Medulla oblongata (tissue), 1 donor: ENCODE results near the gene WFIKKN1.

ENCODE experiments used
- DNase-seq: peaks from one replicate; pipeline ENCODE4 v3.0.0-alpha.2; 2015; ENCODE audit errors: extremely low spot score

The WFIKKN1 gene

DNA sequence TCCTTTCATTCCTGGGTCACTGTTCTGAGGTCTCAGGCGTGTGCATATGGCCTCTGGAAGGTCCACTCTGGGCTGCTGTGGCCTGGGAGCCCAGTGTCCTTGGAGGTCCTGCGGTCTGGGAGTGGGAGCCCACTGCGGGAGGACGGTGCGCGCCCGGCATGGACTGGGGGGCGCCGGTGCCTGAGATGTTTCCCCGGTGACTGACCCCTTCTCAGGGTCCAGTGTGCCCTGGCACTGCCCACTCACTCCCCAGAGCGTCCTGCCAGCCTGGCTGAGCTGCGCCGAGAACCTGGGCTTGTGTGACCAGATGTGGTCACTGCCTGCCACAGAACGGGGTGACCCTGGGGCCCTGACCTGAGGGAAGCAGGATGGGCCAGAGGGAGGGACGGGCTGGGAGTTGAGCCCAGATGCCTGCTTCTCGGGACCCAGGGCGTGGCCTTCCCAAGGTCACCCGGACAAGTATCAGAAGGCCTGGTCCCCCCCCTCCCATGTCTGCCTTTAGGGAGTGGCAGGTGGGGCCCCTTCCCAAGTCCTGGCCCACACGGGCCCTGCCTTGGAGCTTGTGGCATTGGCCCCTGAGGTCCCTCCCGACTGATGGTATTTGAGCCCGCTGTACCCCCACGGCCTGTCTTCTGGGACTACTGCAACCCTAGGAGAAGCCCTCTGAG lies 43.6 kb downstream of the WFIKKN1 start:
- DNase-seq, result no peak

DNA sequence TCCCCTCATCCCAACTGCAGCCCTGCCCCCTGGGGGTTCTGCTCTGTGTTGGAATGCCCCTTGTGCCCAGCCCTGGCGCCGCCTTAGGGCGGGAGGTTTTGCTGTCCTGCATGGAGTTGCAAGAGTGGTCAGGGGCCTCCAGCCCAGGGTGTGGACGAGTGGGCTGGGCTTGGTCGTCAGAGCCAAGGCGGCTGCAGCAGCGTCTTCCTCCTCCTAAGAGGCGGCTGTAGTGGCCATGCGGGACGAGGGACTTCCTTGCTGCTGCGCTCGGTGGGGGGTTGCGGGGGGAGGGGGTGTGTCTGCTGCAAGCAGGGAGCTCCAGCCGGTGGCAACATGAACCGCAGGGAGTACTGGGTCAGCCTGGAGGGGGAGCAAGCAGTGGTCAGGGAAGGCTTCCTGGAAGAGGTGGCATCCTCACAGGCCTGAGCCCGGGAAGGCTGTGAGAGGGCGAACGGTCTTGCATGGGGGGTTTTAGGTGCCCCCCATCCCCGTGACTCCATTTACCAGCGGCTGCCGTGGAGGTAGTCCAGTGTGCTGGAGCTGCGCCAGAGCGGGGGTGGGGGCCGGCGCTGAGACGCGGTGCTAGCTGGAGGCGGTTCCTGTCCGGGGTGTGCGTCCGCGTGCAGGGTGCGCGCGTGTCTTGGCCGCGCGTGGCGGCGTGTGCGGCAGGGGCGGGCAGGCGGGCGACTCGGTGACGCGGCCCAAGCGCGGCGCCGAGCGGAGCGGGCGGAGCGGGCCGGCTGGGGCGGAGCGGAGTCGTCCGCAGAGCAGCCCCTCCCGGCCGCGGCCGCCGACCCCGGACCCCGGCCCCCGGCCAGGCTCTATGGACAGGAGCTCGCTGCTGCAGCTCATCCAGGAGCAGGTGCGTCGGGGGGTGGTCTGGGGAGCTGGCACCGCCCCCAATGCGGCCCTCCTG lies 44.4 kb downstream of the WFIKKN1 start, which contains the start of gene RHBDL1:
Gene RHBDL1, plus strand, starts transcription at position 704 of the 916 bp plus-strand sequence. Its CDS starts 120 bp downstream, at position 824.
- DNase-seq, result peak; percentile 19

DNA sequence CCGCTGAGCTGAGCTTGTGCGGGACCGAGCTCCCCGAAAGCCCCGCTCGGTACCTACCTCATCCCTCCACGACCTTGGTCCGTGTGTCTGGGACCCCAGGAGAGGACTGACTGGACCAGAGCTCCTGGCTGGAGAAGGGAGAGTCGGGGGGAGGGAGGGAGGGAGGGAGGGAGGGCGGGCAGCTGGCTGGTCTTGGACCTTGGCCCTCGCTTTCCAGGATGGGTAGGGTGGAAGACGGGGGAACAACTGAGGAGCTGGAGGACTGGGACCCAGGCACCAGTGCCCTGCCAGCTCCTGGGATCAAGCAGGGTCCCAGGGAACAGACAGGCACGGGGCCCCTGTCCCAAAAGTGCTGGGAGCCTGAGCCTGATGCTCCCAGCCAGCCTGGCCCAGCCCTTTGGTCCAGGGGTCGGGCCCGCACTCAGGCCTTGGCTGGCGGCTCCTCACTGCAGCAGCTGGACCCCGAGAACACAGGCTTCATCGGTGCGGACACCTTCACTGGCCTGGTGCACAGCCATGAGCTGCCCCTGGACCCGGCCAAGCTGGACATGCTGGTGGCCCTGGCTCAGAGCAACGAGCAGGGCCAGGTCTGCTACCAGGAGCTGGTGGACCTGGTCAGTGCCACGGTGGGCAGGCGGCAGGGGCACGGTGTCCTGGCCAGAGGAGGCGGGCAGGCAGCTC lies 45.2 kb downstream of the WFIKKN1 start:
- DNase-seq, result no peak

DNA sequence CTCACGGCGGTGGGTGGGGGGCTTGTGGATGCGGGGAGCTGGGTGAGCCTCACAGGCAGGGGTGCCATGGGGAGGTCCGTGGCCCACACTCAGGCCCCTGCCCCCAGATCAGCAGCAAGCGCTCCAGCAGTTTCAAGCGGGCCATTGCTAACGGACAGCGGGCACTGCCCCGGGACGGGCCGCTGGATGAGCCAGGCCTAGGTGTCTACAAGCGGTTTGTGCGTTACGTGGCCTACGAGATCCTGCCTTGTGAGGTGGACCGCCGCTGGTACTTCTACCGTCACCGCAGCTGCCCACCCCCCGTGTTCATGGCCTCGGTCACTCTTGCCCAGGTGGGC lies 45.7 kb downstream of the WFIKKN1 start:
- no peak for DNase-seq

DNA sequence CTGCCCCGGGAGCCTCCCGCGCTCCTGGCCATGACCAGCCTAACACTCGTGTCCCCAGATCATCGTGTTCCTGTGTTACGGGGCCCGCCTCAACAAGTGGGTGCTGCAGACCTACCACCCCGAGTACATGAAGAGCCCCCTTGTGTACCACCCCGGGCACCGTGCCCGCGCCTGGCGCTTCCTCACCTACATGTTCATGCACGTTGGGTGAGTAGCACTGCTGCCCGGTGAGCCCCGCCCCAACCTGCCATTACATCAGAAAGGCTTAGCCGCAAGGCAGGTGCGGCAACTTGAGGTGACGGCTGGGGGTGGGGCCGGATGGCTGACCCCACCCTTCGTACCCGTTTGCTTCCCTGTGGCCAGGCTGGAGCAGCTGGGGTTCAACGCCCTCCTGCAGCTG lies 46.1 kb downstream of the WFIKKN1 start:
- no peak for DNase-seq

DNA sequence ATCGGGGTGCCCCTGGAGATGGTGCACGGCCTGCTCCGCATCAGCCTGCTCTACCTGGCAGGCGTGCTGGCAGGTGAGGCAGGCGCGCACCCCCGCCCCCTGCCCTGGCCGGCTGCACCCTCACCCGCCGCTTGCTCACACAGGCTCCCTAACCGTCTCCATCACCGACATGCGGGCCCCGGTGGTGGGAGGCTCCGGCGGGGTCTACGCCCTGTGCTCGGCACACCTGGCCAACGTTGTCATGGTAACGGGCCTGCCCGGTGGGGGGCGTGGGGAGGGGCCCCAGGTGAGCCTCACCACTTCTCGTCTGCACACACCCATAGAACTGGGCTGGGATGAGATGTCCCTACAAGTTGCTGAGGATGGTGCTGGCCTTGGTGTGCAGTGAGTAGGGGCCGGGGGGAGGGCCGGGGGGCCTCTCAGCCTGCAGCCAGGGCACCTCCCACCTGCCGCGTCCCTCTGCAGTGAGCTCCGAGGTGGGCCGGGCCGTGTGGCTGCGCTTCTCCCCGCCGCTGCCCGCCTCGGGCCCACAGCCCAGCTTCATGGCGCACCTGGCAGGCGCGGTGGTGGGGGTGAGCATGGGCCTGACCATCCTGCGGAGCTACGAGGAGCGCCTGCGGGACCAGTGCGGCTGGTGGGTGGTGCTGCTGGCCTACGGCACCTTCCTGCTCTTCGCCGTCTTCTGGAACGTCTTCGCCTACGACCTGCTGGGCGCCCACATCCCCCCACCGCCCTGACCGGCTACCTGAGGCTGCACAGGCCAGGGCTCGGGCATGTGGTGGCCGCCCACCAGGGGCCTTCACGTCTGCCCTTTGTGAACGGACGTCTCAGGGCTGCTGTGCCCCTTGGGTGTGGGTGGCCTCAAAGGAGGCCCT lies 46.8 kb downstream of the WFIKKN1 start:
- no peak for DNase-seq

DNA sequence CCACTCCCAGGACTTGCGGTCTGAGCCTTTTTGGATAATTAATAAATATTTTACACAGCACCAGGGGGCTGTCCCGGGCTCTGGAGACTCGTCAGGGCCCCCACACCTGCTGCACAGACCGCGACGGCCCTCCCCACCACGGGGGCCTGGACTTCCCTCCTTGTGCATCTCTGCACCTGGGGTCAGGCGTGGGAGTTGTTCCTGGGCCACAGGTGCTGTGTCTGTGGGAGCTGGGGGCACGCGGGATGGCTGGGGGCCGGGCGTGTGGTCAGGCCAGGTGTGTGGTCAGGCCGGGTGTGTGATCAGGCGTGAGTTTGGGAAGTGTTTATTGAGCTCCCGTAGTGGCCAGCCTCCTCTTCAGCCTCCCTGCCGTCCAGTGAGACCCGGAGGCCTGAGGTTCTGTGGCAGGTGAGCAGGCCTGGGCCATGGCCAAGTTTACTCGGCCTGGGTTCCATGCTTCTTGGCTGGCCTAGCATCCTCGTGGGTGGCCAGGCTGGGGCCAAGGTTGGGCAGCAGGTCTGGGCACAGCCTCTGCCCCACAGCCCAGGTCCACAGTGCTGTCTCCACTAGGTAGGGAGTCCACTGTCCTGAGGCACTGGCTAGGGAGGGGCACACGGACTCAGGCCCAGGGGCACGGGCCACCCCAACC lies 47.5 kb downstream of the WFIKKN1 start:
- DNase-seq, result no peak

DNA sequence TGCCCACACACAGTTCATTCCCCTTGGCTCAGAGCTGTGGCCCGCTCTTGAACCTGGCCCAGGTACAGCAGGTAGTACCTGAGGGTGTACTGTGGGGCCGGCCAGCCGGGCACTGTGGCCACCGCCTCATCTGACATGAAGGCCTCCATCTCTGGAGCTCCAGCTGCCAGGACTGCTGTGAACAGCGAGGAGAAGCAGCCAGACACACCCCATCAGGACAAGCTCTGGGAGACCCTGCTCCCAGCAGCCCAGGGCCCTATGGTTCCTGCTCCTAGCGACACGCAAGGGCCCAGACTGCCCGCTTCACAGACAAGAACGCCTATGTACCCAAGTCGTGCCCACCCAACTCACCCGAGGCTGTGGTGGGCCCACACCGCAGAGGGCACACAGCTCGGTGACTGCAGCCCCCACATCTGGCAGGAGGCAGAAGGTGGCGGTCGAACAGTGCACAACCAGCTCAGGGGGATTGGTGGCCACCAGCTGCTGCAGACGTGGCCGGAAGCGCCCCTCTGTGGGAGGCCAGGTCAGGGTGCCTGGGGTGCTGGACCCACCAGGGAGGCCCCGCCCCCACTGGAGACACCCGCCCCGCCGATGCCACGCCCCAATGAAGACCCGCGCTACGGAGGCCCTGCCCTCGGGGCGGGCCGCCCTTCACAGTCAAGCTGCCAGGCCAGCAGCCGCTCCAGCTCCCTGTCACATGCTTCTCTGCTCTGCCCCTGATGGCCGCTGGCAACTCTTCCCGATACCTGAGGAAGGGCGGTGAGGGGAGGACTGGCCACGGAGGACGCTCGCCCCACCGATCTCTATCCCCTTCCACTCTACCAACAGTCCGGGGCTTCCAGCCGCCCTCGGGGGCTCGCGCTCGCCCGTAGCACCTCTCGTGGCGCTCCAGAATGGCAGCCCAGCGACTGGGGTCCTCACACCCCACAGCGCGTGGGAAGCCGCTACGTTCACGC lies 48.4 kb downstream of the WFIKKN1 start:
- peak; percentile 67 for DNase-seq

DNA sequence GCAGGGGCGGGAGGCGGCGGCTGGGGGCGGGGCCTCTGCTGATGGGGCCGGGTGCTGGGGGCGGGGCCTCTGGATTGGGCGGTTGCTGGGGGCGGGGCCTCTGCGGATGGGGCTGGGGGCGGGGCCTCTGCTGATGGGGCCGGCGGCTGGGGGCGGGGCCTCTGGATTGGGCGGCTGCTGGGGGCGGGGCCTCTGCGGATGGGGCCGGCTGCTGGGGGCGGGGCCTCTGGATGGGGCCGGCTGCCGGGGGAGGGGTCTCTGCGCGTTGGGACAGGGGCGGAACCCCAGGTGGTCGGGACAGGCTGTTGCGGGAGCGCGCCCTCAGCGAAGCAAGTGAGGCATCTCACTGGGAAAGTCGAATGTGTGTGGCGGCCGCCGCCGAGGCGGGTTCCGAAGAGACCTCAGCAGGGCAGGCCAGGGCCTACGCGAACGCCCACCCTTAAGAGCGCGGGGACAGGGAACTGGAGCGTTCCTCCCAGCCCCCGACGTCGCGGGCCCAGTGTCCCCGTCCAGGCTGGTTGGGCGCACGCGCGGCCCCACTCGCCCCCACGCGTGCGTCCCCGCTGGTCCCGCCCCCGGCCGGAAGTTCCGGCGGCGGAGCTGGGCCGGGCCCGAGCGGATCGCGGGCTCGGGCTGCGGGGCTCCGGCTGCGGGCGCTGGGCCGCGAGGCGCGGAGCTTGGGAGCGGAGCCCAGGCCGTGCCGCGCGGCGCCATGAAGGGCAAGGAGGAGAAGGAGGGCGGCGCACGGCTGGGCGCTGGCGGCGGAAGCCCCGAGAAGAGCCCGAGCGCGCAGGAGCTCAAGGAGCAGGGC lies 49.2 kb downstream of the WFIKKN1 start, which contains the start of gene STUB1:
Gene STUB1, plus strand, starts transcription at position 597 of the 811 bp plus-strand sequence. Its CDS starts 116 bp downstream, at position 713.
- DNase-seq, result peak; percentile 83

DNA sequence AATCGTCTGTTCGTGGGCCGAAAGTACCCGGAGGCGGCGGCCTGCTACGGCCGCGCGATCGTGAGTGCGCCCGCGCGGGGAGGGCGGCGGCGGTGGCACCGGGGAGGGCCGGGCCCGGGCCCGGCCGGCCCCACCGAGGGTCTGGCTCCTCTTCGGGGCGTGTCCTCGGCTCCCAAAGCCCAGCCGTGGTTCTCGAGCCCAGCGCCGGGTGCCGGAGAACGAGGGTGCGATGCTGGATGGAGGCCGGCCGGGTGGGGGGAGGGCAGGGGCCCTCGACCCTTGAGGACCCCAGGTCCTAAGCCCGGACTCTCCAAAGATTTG lies 49.8 kb downstream of the WFIKKN1 start:
- DNase-seq, result no peak

DNA sequence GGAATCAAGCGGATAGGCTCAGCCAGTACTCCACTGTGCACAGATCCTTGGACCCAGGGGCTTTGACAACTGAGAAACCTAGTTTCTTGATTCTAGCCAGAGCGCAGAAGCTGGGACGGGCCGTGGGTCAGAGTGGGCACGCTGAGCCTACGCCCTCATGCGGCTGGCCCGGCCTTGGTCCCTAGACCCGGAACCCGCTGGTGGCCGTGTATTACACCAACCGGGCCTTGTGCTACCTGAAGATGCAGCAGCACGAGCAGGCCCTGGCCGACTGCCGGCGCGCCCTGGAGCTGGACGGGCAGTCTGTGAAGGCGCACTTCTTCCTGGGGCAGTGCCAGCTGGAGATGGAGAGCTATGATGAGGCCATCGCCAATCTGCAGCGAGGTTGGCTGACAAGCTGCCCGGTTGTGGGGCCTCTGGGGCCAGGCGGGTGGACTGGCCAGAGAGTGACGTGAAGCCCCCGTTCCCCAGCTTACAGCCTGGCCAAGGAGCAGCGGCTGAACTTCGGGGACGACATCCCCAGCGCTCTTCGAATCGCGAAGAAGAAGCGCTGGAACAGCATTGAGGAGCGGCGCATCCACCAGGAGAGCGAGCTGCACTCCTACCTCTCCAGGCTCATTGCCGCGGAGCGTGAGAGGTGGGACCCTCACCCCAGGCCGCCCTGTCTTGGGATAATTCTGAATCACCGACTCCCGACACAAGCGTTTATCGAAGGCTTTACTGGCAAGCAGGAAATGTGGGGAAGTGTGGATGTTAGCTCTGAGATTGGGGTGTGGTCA lies 50.4 kb downstream of the WFIKKN1 start:
- peak; percentile 25 for DNase-seq

DNA sequence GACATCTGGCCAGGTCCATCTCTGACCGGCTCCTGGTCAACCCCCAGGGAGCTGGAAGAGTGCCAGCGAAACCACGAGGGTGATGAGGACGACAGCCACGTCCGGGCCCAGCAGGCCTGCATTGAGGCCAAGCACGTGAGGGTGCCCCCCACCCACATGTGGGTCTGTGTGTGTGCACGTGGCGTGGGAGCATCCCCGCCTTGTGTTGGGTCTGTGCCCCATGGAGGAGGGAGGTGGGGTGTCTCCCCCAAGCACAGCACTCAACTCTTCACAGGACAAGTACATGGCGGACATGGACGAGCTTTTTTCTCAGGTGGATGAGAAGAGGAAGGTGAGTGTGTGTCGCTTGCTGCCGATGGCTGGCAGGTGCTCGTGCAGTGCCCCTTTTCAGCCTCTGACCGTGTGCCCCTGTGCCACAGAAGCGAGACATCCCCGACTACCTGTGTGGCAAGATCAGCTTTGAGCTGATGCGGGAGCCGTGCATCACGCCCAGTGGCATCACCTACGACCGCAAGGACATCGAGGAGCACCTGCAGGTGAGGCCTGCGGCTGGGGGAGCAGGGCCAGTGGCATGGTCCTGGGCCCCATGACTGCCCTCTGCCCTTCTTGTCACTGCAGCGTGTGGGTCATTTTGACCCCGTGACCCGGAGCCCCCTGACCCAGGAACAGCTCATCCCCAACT lies 51.1 kb downstream of the WFIKKN1 start:
- DNase-seq, result no peak

DNA sequence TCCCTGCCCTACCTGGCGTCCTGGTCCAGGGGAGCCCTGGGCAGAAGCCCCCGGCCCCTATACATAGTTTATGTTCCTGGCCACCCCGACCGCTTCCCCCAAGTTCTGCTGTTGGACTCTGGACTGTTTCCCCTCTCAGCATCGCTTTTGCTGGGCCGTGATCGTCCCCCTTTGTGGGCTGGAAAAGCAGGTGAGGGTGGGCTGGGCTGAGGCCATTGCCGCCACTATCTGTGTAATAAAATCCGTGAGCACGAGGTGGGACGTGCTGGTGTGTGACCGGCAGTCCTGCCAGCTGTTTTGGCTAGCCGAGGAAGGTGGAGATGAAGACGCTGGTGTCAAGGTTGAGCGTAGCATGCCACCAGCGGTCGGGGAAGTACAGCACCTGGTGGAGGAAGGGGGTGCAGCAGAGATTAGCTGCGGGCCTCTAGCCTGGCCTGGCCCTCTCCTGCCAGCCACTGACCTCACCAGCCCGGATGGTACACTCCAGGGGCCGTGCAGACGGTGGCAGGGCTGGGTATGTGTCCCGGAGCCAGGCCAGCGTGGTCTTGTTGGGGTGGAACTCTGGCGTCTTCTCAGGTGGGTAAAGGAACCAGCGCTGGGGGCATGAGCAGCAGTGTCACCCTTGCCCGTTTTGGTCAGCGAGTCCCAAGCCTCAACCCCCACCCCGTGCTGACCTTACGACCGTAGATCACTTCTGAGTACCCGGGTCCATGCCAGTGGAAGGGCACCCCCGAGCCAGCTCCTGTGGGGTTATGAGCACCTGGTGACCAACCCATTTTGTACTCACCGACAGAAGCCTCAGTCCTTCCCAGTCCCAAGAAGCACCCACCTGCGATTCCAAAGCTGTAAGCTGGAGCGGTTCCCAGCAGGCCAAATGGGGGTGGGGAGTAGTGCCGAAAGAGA lies 52.0 kb downstream of the WFIKKN1 start:
- DNase-seq, result no peak

DNA sequence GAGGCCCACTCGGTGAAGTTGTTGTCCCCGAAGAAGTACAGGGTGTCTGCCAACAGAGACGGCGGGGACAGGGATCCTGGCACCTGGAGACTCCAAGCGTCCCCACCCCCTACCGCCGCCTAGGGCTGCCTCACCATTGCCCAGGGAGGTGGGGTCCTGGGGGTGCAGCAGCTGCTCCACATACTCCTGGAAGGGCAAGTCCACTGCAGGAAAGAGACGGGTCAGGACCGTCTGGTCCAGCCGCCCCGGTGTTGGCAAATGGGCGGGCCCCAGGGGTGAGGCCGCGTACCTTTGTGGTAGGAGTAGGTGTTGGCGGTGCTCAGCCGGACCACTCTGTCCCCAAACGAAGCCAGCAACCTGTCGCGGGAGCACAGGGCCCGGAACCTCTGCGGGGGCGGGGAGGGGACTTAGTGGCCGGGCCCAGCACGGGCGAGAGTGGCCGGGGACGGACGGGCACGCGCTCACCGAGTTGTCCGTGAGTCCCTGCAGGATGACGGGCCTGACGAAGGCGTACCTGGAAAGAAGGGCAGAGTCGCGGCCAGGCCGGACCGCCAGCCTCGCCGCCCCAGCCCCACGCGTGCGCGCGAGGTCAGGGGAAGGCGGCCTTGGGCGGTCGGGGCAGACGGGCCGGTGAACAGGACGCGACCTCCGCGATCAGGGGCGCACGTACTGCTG lies 52.7 kb downstream of the WFIKKN1 start:
- no peak for DNase-seq
